HCT116 (cell line): Measurements from ENCODE around the gene ZNF469. TPM values are rescaled to one million over a fixed set of nuclear protein-coding genes. Genes with fewer than 3 reads are reported as not detected.

Source experiments
- ATAC-seq: fragments of 200-7000 bp; cut with Tn5 transposase; 2 replicates; pipeline ENCODE4 v1.9.1; 2020; ENCODE audit warnings: mild to moderate bottlenecking, moderate library complexity
- BruUV-seq: library from RNA; stranded (reverse); fragments of 400-500 nt; replicated peaks from 2 replicates; lab custom pipeline; 2021; lab: Mats Ljungman, UMichigan
- CTCF ChIA-PET: fragments of 300-600 bp; sonication (Branson Sonifier 250); formaldehyde crosslinking; loops from one replicate; lab custom pipeline; 2021; ENCODE audit warnings: antibody characterized with exemption; lab: Charles Lee
- POLR2A ChIA-PET: fragments of 300-600, 350-600 bp; sonication (Branson Sonifier 250); formaldehyde crosslinking; loops from one replicate; lab custom pipeline; 2021; ENCODE audit warnings: antibody characterized with exemption; lab: Charles Lee
- RAD21 ChIA-PET, 2 experiments: fragments of 300-600 bp; sonication (Branson Sonifier 250); formaldehyde crosslinking; loops; one replicate each; lab custom pipeline; 2023; ENCODE audit warnings: low total read pairs in 2 of 2; ENCODE audit not compliant: uncharacterized antibody in 2 of 2, unreplicated experiment in 2 of 2, low non-redundant PET in 1 of 2; lab: Charles Lee
- DNase-seq: peaks from one replicate; pipeline ENCODE4 v3.0.0-alpha.2; 2010; ENCODE audit warnings: low read depth, low spot score
- H2AFZ ChIP-seq: fragments of 200-600 bp; shearing (Covaris generic), sonication (generic); 2 replicates; pipeline ENCODE4 v1.6.1; 2017; ENCODE audit warnings: low read depth, mixed run types, mixed read lengths, antibody characterized with exemption, low read length; ENCODE audit not compliant: poor library complexity, severe bottlenecking
- H3K27ac ChIP-seq: 2 replicates; pipeline ENCODE4 v1.5.1; 2012; ENCODE audit warnings: low read depth, low read length
- H3K27me3 ChIP-seq: fragments of 200-600 bp; sonication (generic); 2 replicates; pipeline ENCODE4 v1.6.1; 2016; ENCODE audit warnings: mixed run types, low read length, mixed read lengths; ENCODE audit not compliant: insufficient read depth
- H3K36me3 ChIP-seq, 2 experiments: fragments of 200-500 bp in 1 of 2; fragments of 200-600 bp in 1 of 2; sonication (Bioruptor generic) in 1 of 2; sonication (generic) in 1 of 2; 2 replicates each; pipeline versions ENCODE4 v1.5.1 to v1.6.1; 2014 to 2016; ENCODE audit warnings: low read length in 2 of 2, inconsistent platforms in 1 of 2, mixed read lengths in 1 of 2, mixed run types in 1 of 2; ENCODE audit not compliant: insufficient read depth in 2 of 2, control insufficient read depth in 1 of 2
- H3K4me1 ChIP-seq, 2 experiments: fragments of 200-600 bp in 1 of 2; sonication (generic) in 1 of 2; 2 replicates each; pipeline versions ENCODE4 v1.5.1 to v1.6.1; 2012 to 2017; ENCODE audit warnings: low read length in 2 of 2, inconsistent platforms in 1 of 2, mild to moderate bottlenecking in 1 of 2, mixed read lengths in 1 of 2, mixed run types in 1 of 2, moderate library complexity in 1 of 2; ENCODE audit not compliant: insufficient read depth in 2 of 2, control insufficient read depth in 1 of 2
- H3K4me2 ChIP-seq: fragments of 200-600 bp; sonication (generic); 2 replicates; pipeline ENCODE4 v1.6.1; 2017; ENCODE audit warnings: mixed run types, low read length, mixed read lengths
- H3K4me3 ChIP-seq, 2 experiments: fragments of 200-600 bp in 1 of 2; sonication (generic) in 1 of 2; replicated peaks in 1 of 2; 2 replicates each; pipeline ENCODE4 v1.5.1; 2011 to 2016; ENCODE audit warnings: low read length in 2 of 2, control low read depth in 1 of 2, low read depth in 1 of 2, mild to moderate bottlenecking in 1 of 2, mixed read lengths in 1 of 2, mixed run types in 1 of 2
- H3K79me2 ChIP-seq: fragments of 200-600 bp; sonication (generic); 2 replicates; pipeline ENCODE4 v1.6.1; 2017; ENCODE audit warnings: mild to moderate bottlenecking, mixed run types, low read length, moderate library complexity, mixed read lengths; ENCODE audit not compliant: insufficient read depth
- H3K9ac ChIP-seq: fragments of 200-600 bp; sonication (generic); 2 replicates; pipeline ENCODE4 v1.6.1; 2016; ENCODE audit warnings: low read length, mixed read lengths
- H3K9me2 ChIP-seq: fragments of 200-600 bp; sonication (generic), shearing (Covaris generic); 2 replicates; pipeline ENCODE4 v1.6.1; 2017; ENCODE audit warnings: mixed run types, mild to moderate bottlenecking, moderate library complexity; ENCODE audit not compliant: insufficient read depth
- H3K9me3 ChIP-seq, 2 experiments: fragments of 200-500 bp in 1 of 2; fragments of 200-600 bp in 1 of 2; sonication (Bioruptor generic) in 1 of 2; sonication (generic) in 1 of 2; 2 replicates each; pipeline ENCODE4 v1.6.1; 2014 to 2017; ENCODE audit warnings: low read length in 2 of 2, mixed read lengths in 2 of 2, inconsistent platforms in 1 of 2, low read depth in 1 of 2, mild to moderate bottlenecking in 1 of 2, mixed run types in 1 of 2, moderate library complexity in 1 of 2; ENCODE audit not compliant: control insufficient read depth in 1 of 2, insufficient read depth in 1 of 2
- H4K20me1 ChIP-seq: fragments of 200-600 bp; sonication (generic), shearing (Covaris generic); 2 replicates; pipeline ENCODE4 v1.6.1; 2017; ENCODE audit warnings: mixed run types, mild to moderate bottlenecking, moderate library complexity; ENCODE audit not compliant: insufficient read depth
- ELF1 ChIP-seq: IDR thresholded peaks from 2 replicates; pipeline ENCODE4 v1.6.1; 2012; ENCODE audit warnings: low read depth, borderline replicate concordance
- EZH2phosphoT487 ChIP-seq: fragments of 200-600 bp; IDR thresholded peaks from 2 replicates; pipeline ENCODE4 v1.6.1; 2018; ENCODE audit warnings: antibody characterized with exemption, borderline replicate concordance
- POLR2A ChIP-seq: IDR thresholded peaks from 2 replicates; pipeline ENCODE4 v1.7.0; 2011; ENCODE audit warnings: borderline replicate concordance; ENCODE audit not compliant: insufficient read depth, insufficient read length; ENCODE audit errors: extremely low read depth
- RAD21 ChIP-seq: IDR thresholded peaks from 2 replicates; pipeline ENCODE4 v1.6.1; 2012; ENCODE audit warnings: low read depth, mild to moderate bottlenecking
- SRF ChIP-seq: IDR thresholded peaks from 2 replicates; pipeline ENCODE4 v1.6.1; 2012; ENCODE audit warnings: low read depth
- YY1 ChIP-seq: IDR thresholded peaks from 2 replicates; pipeline ENCODE4 v1.6.1; 2011; ENCODE audit warnings: low read length, low read depth, moderate library complexity, mild to moderate bottlenecking; ENCODE audit not compliant: insufficient replicate concordance; ENCODE audit errors: extremely low read depth
- ZFX ChIP-seq: fragments of 450-650 bp; IDR thresholded peaks from 2 replicates; pipeline ENCODE4 v1.6.1; 2017
- intact Hi-C: fragments of 100-400 bp; cut with micrococcal nuclease; formaldehyde crosslinking; loops from 2 replicates; pipeline ENCODE4 v1.10.0; 2022
- total RNA-seq: library from RNA; stranded (reverse); gene quantifications from one replicate; pipeline ENCODE4 v1.2.1, GENCODE V29; 2021; ENCODE audit not compliant: unreplicated experiment
- TF ChIP-seq, protein P1 (sequence below): IDR thresholded peaks from 2 replicates; pipeline ENCODE4 v1.6.1; 2012
- TF ChIP-seq, protein P2 (sequence below): IDR thresholded peaks from 2 replicates; pipeline ENCODE4 v1.6.1; 2012
- TF ChIP-seq, protein P3 (sequence below): IDR thresholded peaks from 2 replicates; pipeline ENCODE4 v1.6.1; 2012; ENCODE audit warnings: low read depth
- TF ChIP-seq, protein P4 (sequence below), 3 experiments: fragments of 200-600 bp in 1 of 3; sonication (generic) in 1 of 3; IDR thresholded peaks in 2 of 3; conservative IDR thresholded peaks in 1 of 3; 2 replicates each; pipeline ENCODE4 v1.5.1; 2012 to 2017; ENCODE audit warnings: low read depth in 2 of 3, low read length in 2 of 3, antibody characterized with exemption in 1 of 3, borderline replicate concordance in 1 of 3, control low read depth in 1 of 3, mild to moderate bottlenecking in 1 of 3, mixed read lengths in 1 of 3, mixed run types in 1 of 3, moderate library complexity in 1 of 3; ENCODE audit not compliant: insufficient read depth in 1 of 3

The ZNF469 gene
- total RNA-seq, 1 experiment from 2014 or later = 5.9 TPM

DNA sequence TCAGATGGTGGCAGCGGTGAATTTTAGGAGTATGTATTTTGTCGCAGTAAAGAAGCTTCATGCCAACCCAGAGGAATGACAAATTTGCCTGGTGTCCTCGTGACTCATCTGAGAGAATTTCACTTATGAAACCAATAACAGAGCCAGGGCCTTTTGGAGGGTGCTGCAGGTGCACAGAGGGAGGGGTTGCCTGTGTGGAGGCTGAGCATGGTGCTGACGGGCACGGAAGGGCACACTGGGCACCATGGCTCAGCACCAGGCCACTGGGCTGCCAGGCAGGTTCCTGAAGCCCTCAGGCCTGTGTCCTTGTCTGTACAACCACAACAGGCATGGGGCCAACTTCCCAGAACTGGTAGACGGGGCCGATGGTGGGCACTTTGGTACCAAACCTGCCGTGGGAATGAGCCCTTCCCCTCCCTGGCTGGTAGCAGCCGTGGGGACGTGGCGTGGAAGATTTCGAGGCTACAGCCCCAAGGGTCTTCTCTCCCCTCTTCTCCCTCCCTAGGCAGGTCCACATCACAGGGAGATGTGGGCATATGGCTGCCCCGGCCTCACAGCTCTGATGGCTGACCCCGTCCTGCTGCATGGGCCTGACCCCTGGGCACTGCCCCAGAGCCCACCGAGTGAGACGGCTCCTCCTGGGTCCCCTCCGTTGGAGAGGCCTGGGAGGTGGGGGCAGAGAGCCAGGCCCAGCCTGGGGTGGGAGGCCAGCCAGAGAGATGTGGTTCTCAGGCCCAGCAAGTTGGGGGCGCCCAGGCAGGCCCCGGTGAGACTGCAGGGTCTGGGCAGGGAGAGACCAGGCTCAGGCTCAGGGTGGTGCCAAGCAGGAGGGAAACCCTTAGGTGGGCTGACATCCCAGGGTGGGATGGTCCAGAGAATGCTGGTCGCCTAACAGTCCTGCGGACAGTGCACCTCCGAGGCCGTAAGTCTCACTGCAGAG, 30.2 kb upstream of the ZNF469 start:
- CTCF ChIA-PET = no interaction called here
- no peak for TF ChIP-seq YY1
- TF ChIP-seq RAD21 = no peak
- TF ChIP-seq, protein P1, sequence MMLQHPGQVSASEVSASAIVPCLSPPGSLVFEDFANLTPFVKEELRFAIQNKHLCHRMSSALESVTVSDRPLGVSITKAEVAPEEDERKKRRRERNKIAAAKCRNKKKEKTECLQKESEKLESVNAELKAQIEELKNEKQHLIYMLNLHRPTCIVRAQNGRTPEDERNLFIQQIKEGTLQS = no peak
- no peak for TF ChIP-seq ELF1
- TF ChIP-seq, protein P2, sequence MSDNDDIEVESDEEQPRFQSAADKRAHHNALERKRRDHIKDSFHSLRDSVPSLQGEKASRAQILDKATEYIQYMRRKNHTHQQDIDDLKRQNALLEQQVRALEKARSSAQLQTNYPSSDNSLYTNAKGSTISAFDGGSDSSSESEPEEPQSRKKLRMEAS = no peak
- TF ChIP-seq EZH2phosphoT487 = no peak
- TF ChIP-seq, protein P3, sequence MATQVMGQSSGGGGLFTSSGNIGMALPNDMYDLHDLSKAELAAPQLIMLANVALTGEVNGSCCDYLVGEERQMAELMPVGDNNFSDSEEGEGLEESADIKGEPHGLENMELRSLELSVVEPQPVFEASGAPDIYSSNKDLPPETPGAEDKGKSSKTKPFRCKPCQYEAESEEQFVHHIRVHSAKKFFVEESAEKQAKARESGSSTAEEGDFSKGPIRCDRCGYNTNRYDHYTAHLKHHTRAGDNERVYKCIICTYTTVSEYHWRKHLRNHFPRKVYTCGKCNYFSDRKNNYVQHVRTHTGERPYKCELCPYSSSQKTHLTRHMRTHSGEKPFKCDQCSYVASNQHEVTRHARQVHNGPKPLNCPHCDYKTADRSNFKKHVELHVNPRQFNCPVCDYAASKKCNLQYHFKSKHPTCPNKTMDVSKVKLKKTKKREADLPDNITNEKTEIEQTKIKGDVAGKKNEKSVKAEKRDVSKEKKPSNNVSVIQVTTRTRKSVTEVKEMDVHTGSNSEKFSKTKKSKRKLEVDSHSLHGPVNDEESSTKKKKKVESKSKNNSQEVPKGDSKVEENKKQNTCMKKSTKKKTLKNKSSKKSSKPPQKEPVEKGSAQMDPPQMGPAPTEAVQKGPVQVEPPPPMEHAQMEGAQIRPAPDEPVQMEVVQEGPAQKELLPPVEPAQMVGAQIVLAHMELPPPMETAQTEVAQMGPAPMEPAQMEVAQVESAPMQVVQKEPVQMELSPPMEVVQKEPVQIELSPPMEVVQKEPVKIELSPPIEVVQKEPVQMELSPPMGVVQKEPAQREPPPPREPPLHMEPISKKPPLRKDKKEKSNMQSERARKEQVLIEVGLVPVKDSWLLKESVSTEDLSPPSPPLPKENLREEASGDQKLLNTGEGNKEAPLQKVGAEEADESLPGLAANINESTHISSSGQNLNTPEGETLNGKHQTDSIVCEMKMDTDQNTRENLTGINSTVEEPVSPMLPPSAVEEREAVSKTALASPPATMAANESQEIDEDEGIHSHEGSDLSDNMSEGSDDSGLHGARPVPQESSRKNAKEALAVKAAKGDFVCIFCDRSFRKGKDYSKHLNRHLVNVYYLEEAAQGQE = no peak
- TF ChIP-seq SRF = no peak
- TF ChIP-seq, protein P4, sequence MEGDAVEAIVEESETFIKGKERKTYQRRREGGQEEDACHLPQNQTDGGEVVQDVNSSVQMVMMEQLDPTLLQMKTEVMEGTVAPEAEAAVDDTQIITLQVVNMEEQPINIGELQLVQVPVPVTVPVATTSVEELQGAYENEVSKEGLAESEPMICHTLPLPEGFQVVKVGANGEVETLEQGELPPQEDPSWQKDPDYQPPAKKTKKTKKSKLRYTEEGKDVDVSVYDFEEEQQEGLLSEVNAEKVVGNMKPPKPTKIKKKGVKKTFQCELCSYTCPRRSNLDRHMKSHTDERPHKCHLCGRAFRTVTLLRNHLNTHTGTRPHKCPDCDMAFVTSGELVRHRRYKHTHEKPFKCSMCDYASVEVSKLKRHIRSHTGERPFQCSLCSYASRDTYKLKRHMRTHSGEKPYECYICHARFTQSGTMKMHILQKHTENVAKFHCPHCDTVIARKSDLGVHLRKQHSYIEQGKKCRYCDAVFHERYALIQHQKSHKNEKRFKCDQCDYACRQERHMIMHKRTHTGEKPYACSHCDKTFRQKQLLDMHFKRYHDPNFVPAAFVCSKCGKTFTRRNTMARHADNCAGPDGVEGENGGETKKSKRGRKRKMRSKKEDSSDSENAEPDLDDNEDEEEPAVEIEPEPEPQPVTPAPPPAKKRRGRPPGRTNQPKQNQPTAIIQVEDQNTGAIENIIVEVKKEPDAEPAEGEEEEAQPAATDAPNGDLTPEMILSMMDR (IDR thresholded peaks at IDR 0.05 in 2 of 3, conservative IDR thresholded peaks at IDR 0.05 in 1 of 3; ENCODE audit: borderline replicate concordance in 1 of 3, insufficient read depth in 1 of 3, low read depth in 2 of 3, low read length in 2 of 3) = no peak
- no peak for TF ChIP-seq POLR2A
- no peak for TF ChIP-seq ZFX
- Histone ChIP-seq H3K36me3 (no peaks in the 10 kb centered on the region), H3K27ac (no peak overlapping the region), H3K27me3 (no peaks in the 10 kb centered on the region), H3K9me2 (no peaks in the 10 kb centered on the region), H3K4me1 (no peaks in the 10 kb centered on the region), H3K79me2 (no peaks in the 10 kb centered on the region), H3K9ac (no peak overlapping the region), H3K4me2 (no peak overlapping the region), H4K20me1 (no peaks in the 10 kb centered on the region), H3K4me3 (no peak overlapping the region), H2AFZ (no peak overlapping the region), H3K9me3 (no peaks in the 10 kb centered on the region)
- no TSS peak for BruUV-seq
- RAD21 ChIA-PET = no interaction called here
- no peak for ATAC-seq
- POLR2A ChIA-PET = no interaction called here
- DNase-seq = no peak
- intact Hi-C loops = no loop called here
